ENCODE data around the gene SLC12A4. TPM values are rescaled to one million over a fixed set of nuclear protein-coding genes. Genes with fewer than 3 reads are reported as not detected.

The SLC12A4 gene
- total and polyA plus RNA-seq, 7 donors = 18.3 to 89.5 (median 31.9) TPM

GRCh38 chr16:67936124-67936879 lies 32.1 kb downstream of the SLC12A4 start, which contains the start of gene PSMB10:
TSS of gene PSMB10 (minus strand) at chr16:67936850. CDS start at chr16:67936749, 101 bp downstream.
- peaks cover 0 to 26% of the 10 kb centered on the region in 2 donors for H3K36me3 ChIP-seq (ENCODE audit: insufficient read depth in 1 of 2, low read depth in 1 of 2)
- peak within 1 kb of the TSS; percentile 81 for H3K4me3 ChIP-seq
- peaks cover 24% of the 10 kb centered on the region for H3K4me1 ChIP-seq
- no peaks in the 10 kb centered on the region for H3K9me3 ChIP-seq
- ATAC-seq (peak; percentile 9 to 41 (median 20)), DNase-seq (peak; percentile 47 to 73)
- TF ChIP-seq CTCF (IDR thresholded peaks at IDR 0.05) = no peak
- intact Hi-C loops (cut with DNase I) = loop anchor here in 1 of 2 donors (10.0 kb wide), 1 partner anchor 412 kb away; the partner anchor contains the start of gene RIPOR1
- no peaks in the 10 kb centered on the region for H3K27me3 ChIP-seq (ENCODE audit: insufficient read depth in 3 of 3, low read length in 2 of 3)
- WGBS, 3 donors = 0 to 1% (median 0%) methylated on average over 45 to 54 of the region's 54 CpGs
- peak within 1 kb of the TSS; percentile 82 for H3K27ac ChIP-seq

GRCh38 chr16:67935402-67936123 lies 32.9 kb downstream of the SLC12A4 start:
- Histone ChIP-seq H3K27me3 (ENCODE audit: insufficient read depth in 3 of 3, low read length in 2 of 3) (no peaks in the 10 kb centered on the region), H3K9me3 (no peaks in the 10 kb centered on the region), H3K36me3 (ENCODE audit: insufficient read depth in 1 of 2, low read depth in 1 of 2) (peaks cover 0 to 23% of the 10 kb centered on the region in 2 donors), H3K4me1 (peaks cover 24% of the 10 kb centered on the region), H3K27ac (peak overlapping the region; percentile 82), H3K4me3 (peak overlapping the region; percentile 81)
- peak; percentile 89 to 92 (median 92) for ATAC-seq
- TF ChIP-seq CTCF (IDR thresholded peaks at IDR 0.05) = no peak
- intact Hi-C loops (cut with DNase I) = loop anchor here in 1 of 2 donors (10.0 kb wide), 1 partner anchor 411 kb away; the partner anchor contains the start of gene RIPOR1
- DNase-seq = peak; percentile 93 to 96
- WGBS, 3 donors = 2 to 3% (median 2%) methylated on average over 49 to 55 of the region's 55 CpGs

- intact Hi-C loops (cut with DNase I) = loop anchor here in 1 of 2 donors (10.0 kb wide), 1 partner anchor 410 kb away; the partner anchor contains the start of gene RIPOR1
- DNase-seq (no peak), ATAC-seq (peak; percentile 3 to 20 (median 16))
- H3K27me3 ChIP-seq (ENCODE audit: insufficient read depth in 3 of 3, low read length in 2 of 3) = no peaks in the 10 kb centered on the region
- H3K4me1 ChIP-seq = peaks cover 24% of the 10 kb centered on the region
- WGBS, 3 donors = 9 to 17% (median 13%) methylated on average over 13 of the region's 13 CpGs
- H3K27ac ChIP-seq = peak overlapping the region; percentile 82
- H3K36me3 ChIP-seq (ENCODE audit: insufficient read depth in 1 of 2, low read depth in 1 of 2) = peaks cover 0 to 23% of the 10 kb centered on the region in 2 donors
- H3K4me3 ChIP-seq = peak overlapping the region; percentile 81
- no peaks in the 10 kb centered on the region for H3K9me3 ChIP-seq
- no peak for TF ChIP-seq CTCF (IDR thresholded peaks at IDR 0.05)
Measured at GRCh38 chr16:67935101-67935401, 33.4 kb downstream of the SLC12A4 start.

- 22 to 35% (median 29%) methylated on average over 12 to 13 of the region's 13 CpGs for WGBS, 3 donors
- peak in 1 of 2 donors; percentile 59 for DNase-seq
- H3K4me3 ChIP-seq = peak overlapping the region; percentile 81
Measured at GRCh38 chr16:67934306-67935100, 33.9 kb downstream of the SLC12A4 start.

More at GRCh38 chr16:67934306-67935100, 33.9 kb downstream of the SLC12A4 start:
- intact Hi-C loops (cut with DNase I) = loop anchor here in 1 of 2 donors (10.0 kb wide), 1 partner anchor 410 kb away; the partner anchor contains the start of gene RIPOR1
- H3K27me3 ChIP-seq (ENCODE audit: insufficient read depth in 3 of 3, low read length in 2 of 3) = no peaks in the 10 kb centered on the region
- H3K9me3 ChIP-seq = no peaks in the 10 kb centered on the region
- peaks cover 24% of the 10 kb centered on the region for H3K4me1 ChIP-seq
- ATAC-seq = peak; percentile 7 to 11 (median 8)
- TF ChIP-seq CTCF (IDR thresholded peaks at IDR 0.05) = no peak
- H3K27ac ChIP-seq = peak overlapping the region; percentile 82
- peaks cover 0 to 21% of the 10 kb centered on the region in 2 donors for H3K36me3 ChIP-seq (ENCODE audit: insufficient read depth in 1 of 2, low read depth in 1 of 2)
